IPS DF 4.7 (cell line): ENCODE measurements around the gene ITFG2.

Experiments used
- DNase-seq: peaks from one replicate; pipeline ENCODE4 v3.0.0-alpha.2; 2013; ENCODE audit warnings: low spot score; ENCODE audit errors: extremely low read depth

ITFG2 gene

GRCh38 chr12:2829275-2829674 is 16.8 kb downstream of the ITFG2 start:
- no peak for DNase-seq

- no peak for DNase-seq
These were observed 20.2 kb downstream of the ITFG2 start for GRCh38 chr12:2832550-2833127.

- no peak for DNase-seq
These were observed 20.9 kb downstream of the ITFG2 start for GRCh38 chr12:2833327-2833726.

GRCh38 chr12:2833810-2834209 is 21.3 kb downstream of the ITFG2 start:
- no peak for DNase-seq

- DNase-seq: no peak
These were observed 22.4 kb downstream of the ITFG2 start, which contains the start of gene NRIP2 for GRCh38 chr12:2834581-2835491. Gene NRIP2 (minus strand): TSS chr12:2835035. CDS start chr12:2834983, 52 bp downstream.

GRCh38 chr12:2835691-2836403 is 23.4 kb downstream of the ITFG2 start:
- DNase-seq: no peak

- DNase-seq: no peak
These were observed 24.1 kb downstream of the ITFG2 start for GRCh38 chr12:2836574-2836973.

- no peak for DNase-seq
These were observed 28.7 kb downstream of the ITFG2 start for GRCh38 chr12:2841056-2841650.

GRCh38 chr12:2842948-2843347 is 30.5 kb downstream of the ITFG2 start:
- no peak for DNase-seq

GRCh38 chr12:2844786-2845185 is 32.3 kb downstream of the ITFG2 start:
- no peak for DNase-seq

GRCh38 chr12:2845280-2845679 is 32.8 kb downstream of the ITFG2 start:
- DNase-seq: no peak

- DNase-seq: no peak
These were observed 39.5 kb downstream of the ITFG2 start for GRCh38 chr12:2851931-2852330.

- DNase-seq: peak; percentile 82
These were observed 41.2 kb downstream of the ITFG2 start for GRCh38 chr12:2853626-2854025.

GRCh38 chr12:2854669-2855453 is 42.4 kb downstream of the ITFG2 start:
- DNase-seq: no peak

GRCh38 chr12:2855546-2855945 is 43.1 kb downstream of the ITFG2 start:
- no peak for DNase-seq

- DNase-seq: no peak
These were observed 43.6 kb downstream of the ITFG2 start for GRCh38 chr12:2856051-2856450.

GRCh38 chr12:2857021-2857431 is 44.6 kb downstream of the ITFG2 start, which contains the start of gene TEX52:
Gene TEX52 (minus strand): TSS chr12:2857039. CDS start chr12:2857026, 13 bp downstream.
- DNase-seq: no peak

GRCh38 chr12:2857576-2857975 is 45.1 kb downstream of the ITFG2 start:
- DNase-seq: no peak

GRCh38 chr12:2858334-2858733 is 45.9 kb downstream of the ITFG2 start:
- no peak for DNase-seq

GRCh38 chr12:2858944-2859421 is 46.5 kb downstream of the ITFG2 start:
- no peak for DNase-seq

GRCh38 chr12:2860170-2860569 is 47.7 kb downstream of the ITFG2 start:
- DNase-seq: no peak
